Stimulated activated CD4-positive, alpha-beta T cell treated with anti-CD3 and anti-CD28 coated beads, Interleukin-12 subunit alpha, Interleukin-12 subunit beta, amount 100 ng/mL, for 48 hours (primary cell): ENCODE measurements around the gene DDX19B.

Source experiments
- DNase-seq, 3 donors: peaks; one replicate each; pipeline ENCODE4 v3.0.0-alpha.2; 2020; ENCODE audit warnings: low read depth in 2 of 3, low spot score in 1 of 3

DDX19B gene

DNA sequence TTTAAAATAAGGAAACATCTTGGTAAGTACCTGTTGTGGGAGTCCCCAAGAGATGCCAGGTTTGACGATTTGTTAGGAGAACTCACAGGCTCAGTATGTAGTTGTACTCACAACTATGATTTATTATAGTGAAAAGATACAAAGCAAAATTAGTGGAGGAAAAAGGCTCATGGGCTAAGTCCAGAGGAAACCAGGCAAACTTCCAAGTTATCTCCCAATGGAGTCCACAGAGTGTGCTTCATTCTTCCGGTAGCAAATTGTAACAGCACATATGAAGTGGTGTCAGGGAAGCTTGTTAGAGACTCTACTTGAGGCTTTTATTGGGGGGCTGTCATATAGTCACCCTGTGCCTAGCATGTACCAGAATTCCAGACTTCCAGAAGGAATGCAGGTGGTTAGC lies 50.0 kb downstream of the DDX19B start:
- DNase-seq = no peak

DNA sequence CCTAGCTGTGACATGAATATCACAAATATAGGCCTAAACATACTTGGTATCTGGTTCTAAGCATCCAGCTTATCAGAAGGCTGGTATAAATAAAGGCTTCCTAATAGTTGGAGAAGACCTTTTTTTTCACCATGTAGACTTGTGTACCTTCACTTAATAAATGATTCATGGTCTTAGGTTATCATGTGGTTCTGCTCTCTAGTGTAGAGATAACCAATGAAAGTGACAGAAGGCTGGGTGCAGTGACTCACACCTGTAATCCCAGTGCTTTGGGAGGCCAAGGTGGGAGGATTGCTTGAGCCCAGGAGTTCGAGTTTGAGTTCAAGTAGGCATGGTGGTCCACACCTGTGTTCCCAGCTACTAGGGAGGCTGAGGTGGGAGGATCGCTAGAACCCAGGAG lies 50.8 kb downstream of the DDX19B start:
- no peak for DNase-seq

DNA sequence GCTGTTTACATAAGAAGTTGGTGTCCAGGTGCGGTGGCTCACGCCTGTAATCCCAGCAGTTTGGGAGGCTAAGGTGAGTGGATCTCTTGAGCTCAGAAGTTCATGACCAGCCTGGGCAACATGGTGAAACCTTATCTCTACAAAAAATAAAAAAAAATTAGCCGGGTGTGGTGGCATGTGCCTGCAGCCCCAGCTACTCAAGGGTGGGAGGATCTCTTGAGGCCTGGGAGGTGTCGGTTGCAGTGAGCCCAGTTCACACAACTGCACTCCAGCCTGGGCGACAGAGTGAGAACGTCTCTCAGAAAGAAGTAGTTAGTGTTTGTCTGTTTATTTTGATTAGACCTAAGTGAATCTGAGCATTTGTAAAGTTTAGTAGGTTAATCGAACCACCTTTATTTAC lies 60.6 kb downstream of the DDX19B start:
- no peak for DNase-seq

DNA sequence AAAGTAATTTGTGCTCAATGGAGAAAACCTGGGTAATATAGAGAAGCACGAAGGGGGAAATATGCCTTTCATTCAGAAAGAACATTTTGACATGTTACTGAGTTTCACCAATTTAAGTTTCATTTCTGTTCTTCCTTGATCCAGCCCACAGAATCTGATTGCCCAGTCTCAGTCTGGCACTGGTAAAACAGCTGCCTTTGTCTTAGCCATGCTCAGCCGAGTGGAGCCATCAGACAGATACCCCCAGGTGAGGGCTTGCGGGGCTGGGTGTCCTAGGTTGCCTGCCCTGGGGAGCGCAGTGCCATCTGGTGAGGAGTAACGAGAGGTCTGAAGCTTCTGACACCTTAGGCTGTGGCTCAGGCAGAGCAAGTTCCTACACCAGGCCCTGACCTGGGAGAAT lies 65.4 kb downstream of the DDX19B start:
- no peak for DNase-seq

GRCh38 chr16:70370145-70370544 lies 71.2 kb downstream of the DDX19B start:
- peak in 1 of 3 donors; percentile 12 for DNase-seq

DNA sequence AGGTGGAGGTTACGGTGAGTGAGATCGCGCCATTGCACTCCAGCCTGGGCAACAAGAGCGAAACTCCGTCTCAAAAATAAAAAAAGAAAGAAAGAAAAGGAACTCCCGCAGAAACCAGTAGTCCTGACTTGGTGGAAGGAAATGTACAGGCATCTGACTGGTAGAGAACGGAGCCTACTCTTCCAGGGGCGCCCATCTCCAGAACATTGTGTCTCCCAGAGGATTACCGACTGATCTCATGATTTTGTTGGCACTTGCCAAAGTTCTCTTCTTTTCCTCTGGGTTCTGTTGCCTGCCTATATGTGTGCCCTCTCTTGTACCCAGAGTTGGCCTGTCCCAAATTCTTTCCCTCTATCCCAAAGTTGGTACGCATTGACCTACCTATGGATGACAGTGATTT lies 71.9 kb downstream of the DDX19B start:
- no peak for DNase-seq

- no peak for DNase-seq
Observed at GRCh38 chr16:70372921-70373728, 74.1 kb downstream of the DDX19B start.

GRCh38 chr16:70374213-70374612 lies 75.2 kb downstream of the DDX19B start:
- DNase-seq = no peak

DNA sequence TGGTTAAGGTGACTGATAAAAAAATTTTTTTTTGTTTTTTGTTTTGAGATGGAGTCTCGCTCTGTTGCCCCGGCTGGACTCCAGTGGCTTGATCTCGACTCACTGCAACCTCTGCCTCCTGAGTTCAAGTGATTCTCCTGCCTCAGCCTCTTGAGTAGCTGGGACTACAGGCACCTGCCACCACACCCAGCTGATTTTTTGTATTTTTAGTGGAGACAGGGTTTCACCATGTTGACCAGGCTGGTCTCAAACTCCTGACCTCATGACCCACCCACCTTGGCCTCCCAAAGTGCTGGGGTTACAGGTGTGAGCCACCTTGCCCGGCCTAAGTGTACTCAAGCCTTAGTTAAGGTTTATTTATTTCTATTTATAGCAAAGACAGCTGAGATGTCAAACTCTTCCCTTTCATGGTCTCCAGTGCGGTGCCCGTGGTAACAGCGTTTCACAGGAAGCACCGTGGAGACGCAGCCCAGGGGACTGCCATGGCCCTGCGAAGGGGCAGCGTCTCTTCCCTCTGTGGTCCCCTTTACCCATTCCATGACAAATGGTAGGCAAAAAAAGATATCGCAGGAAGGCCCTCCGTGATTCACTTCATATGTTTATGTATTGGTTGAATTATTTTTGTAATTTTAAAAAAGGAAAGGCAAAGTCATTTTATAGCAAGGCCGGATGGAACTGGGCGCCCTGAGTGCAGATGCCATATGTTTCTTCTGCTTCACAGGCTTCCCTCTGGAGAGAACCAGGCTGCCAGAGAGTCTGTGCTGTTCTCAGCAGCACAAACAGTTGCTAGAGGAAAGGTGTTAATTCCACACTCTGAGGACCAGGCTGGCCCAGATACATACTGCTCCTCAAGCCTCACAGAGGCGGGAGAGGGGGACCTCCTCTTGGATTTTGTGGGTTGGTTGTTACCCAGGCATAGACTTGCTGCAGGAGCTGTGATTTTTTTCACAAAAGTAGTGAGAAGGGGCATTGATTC lies 76.9 kb downstream of the DDX19B start:
- no peak for DNase-seq

- no peak for DNase-seq
Observed at GRCh38 chr16:70377782-70378181, 78.8 kb downstream of the DDX19B start.

GRCh38 chr16:70378869-70379493 lies 80.0 kb downstream of the DDX19B start:
- no peak for DNase-seq

DNA sequence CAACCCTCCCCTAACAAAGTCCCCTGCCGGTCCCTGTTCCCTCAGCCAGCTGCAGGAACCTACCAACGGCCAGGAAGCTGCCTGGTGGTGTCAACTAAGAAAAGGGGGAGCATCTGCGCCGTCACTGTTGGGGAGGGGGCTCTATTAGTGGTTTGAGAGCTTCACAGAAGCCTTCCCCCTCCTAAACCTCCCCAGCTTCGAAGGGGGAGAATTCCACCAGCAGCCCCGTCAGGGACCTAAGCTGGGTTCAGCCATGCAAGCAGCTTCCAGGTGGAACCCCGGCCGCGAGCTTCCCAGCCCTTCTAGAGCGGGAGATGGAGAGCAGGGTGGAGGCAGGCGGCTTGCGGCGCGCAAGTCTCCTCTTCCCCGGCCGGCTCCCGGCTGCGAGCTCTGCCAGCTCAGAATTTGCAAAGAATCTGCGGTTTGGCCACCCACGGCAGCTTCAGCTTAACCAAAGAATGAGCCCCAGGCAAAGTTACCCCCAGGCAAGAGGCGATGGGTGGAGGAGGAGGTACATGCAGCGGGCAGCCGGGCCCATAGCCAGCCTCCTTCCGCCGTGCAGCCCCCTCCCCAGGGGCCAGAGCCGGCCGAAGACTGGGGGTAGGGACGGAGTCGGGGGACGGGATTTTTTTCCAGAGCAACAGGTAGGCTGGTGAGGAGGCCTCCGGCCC lies 81.4 kb downstream of the DDX19B start:
- DNase-seq = peak; percentile 72 to 80 (median 78)

GRCh38 chr16:70380919-70381603 lies 82.1 kb downstream of the DDX19B start:
- DNase-seq = peak; percentile 91 to 96 (median 96)

- DNase-seq = no peak
Observed at GRCh38 chr16:70381604-70382342, 82.8 kb downstream of the DDX19B start.

DNA sequence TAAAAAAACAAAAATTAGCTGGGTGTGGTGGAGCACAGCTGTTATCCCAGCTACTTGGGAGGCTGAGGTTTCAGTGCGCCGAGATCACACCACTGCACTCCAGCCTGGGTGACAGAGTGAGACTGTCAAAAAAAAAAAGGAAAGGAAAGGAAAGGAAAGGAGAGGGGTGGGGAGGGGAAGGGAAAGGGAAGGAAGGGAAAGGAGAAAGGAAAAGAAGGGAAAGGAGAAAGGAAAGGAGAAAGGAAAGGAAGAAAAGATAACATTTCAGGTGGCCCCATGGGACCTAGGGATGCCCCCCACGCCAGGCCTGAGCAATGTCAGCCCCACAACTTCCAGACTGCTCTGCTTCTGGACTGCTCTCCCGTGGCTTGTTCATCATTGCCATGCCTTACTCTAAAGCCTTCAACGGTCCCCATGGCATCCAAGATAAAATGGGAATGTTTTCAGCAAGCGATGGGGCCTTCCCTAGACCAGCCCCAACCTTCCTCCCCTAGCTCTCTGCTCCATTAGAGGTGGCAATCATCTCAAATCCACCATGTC lies 84.5 kb downstream of the DDX19B start:
- no peak for DNase-seq
